CD4-positive, alpha-beta memory T cell (primary cell): Measurements from ENCODE around the gene FOXJ3. TPM values are rescaled to one million over a fixed set of nuclear protein-coding genes. Genes with fewer than 3 reads are reported as not detected.

Experiments
- CTCF ChIA-PET: fragments of 350-600 bp; sonication (Branson Sonifier 250); formaldehyde crosslinking; loops from one replicate; lab custom pipeline; 2021; ENCODE audit warnings: inconsistent platforms; ENCODE audit not compliant: partially characterized antibody; lab: Charles Lee
- POLR2A ChIA-PET: fragments of 350-600 bp; sonication (Branson Sonifier 250); formaldehyde crosslinking; loops from one replicate; lab custom pipeline; 2021; ENCODE audit not compliant: partially characterized antibody; lab: Charles Lee
- DNase-seq, 5 donors: peaks; one replicate each; pipeline versions ENCODE4 v3.0.0 to v3.0.0-alpha.2; 2020 to 2022; ENCODE audit warnings: mixed read lengths in 1 of 5
- H3K27ac ChIP-seq: one replicate; pipeline ENCODE4 v1.7.0; 2013; ENCODE audit warnings: low read depth, low read length
- H3K27me3 ChIP-seq: 2 replicates; pipeline ENCODE4 v1.7.0; 2013; ENCODE audit warnings: mild to moderate bottlenecking, low read length, moderate library complexity; ENCODE audit not compliant: insufficient read depth
- H3K36me3 ChIP-seq: 2 replicates; pipeline ENCODE4 v1.7.0; 2013; ENCODE audit warnings: mild to moderate bottlenecking, low read length, moderate library complexity; ENCODE audit not compliant: insufficient read depth
- H3K4me1 ChIP-seq: 2 replicates; pipeline ENCODE4 v1.7.0; 2013; ENCODE audit warnings: mild to moderate bottlenecking, low read length, moderate library complexity; ENCODE audit not compliant: insufficient read depth
- H3K4me3 ChIP-seq, 2 donors: one replicate each; pipeline ENCODE4 v1.7.0; 2013; ENCODE audit warnings: low read length in 2 of 2, mild to moderate bottlenecking in 1 of 2
- H3K9me3 ChIP-seq, 2 donors: one replicate each; pipeline ENCODE4 v1.7.0; 2013; ENCODE audit warnings: low read length in 2 of 2, control low read depth in 1 of 2; ENCODE audit not compliant: control insufficient read depth in 1 of 2
- H3K27ac Mint-ChIP-seq, 7 donors: one replicate each; pipeline ENCODE4 v1.8.0; 2020 to 2021; ENCODE audit warnings: mixed read lengths in 7 of 7, mild to moderate bottlenecking in 6 of 7, inconsistent platforms in 3 of 7, moderate library complexity in 3 of 7
- H3K27me3 Mint-ChIP-seq, 2 donors: one replicate each; pipeline ENCODE4 v1.8.0; 2020 to 2021; ENCODE audit warnings: mixed read lengths in 2 of 2
- H3K36me3 Mint-ChIP-seq, 2 donors: one replicate each; pipeline ENCODE4 v1.8.0; 2020 to 2021; ENCODE audit warnings: mixed read lengths in 2 of 2, inconsistent platforms in 1 of 2, mild to moderate bottlenecking in 1 of 2
- H3K4me1 Mint-ChIP-seq, 4 donors: one replicate each; pipeline ENCODE4 v1.8.0; 2020 to 2021; ENCODE audit warnings: mixed read lengths in 4 of 4, mild to moderate bottlenecking in 1 of 4
- H3K4me3 Mint-ChIP-seq, 8 donors: one replicate each; pipeline ENCODE4 v1.8.0; 2020 to 2021; ENCODE audit warnings: mixed read lengths in 8 of 8, mild to moderate bottlenecking in 7 of 8, moderate library complexity in 6 of 8, inconsistent platforms in 3 of 8
- H3K9me3 Mint-ChIP-seq, 8 donors: one replicate each; pipeline ENCODE4 v1.8.0; 2020 to 2021; ENCODE audit warnings: mixed read lengths in 8 of 8, mild to moderate bottlenecking in 5 of 8, inconsistent platforms in 3 of 8, moderate library complexity in 1 of 8
- intact Hi-C: fragments of 100-400 bp; cut with micrococcal nuclease; formaldehyde crosslinking; loops from one replicate; pipeline ENCODE4 v1.15.1; 2023
- polyA plus RNA-seq, 2 donors: library from polyadenylated mRNA; unstranded; fragments of 300-500 nt; fragmentation: Illumina TruSeq; gene quantifications; one replicate each; pipeline ENCODE4 v1.2.3, GENCODE V29; 2021
- total RNA-seq, 2 experiments: library from RNA; stranded (reverse); gene quantifications; one replicate each; pipeline ENCODE4 v1.2.3, GENCODE V29; 2021

Gene FOXJ3
- total and polyA plus RNA-seq, 4 experiments from 2014 or later, result 23.7 to 102 (median 72.0) TPM

DNA sequence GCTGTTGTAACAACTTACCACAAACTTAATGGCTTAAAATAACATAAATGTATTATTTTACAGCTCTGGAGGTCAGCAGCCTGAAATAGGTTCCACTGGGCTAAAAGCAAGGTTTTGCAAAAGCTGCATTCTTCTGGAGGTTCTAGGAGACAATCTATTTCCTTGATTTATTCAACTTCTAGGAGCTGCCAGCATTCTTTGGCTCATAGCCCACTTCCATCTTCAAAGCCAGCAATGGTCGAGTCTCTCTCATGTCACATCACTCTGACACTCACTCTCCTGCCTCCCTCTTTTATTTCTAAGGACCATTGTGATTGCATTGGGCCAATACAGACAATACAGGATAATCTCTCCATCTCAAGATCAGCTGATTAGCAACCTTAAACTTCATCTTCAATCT is 15.1 kb upstream of the FOXJ3 start:
- peak overlapping the region in 1 of 7 donors; percentile 9 for H3K27ac Mint-ChIP-seq
- intact Hi-C loops, result no loop called here

DNA sequence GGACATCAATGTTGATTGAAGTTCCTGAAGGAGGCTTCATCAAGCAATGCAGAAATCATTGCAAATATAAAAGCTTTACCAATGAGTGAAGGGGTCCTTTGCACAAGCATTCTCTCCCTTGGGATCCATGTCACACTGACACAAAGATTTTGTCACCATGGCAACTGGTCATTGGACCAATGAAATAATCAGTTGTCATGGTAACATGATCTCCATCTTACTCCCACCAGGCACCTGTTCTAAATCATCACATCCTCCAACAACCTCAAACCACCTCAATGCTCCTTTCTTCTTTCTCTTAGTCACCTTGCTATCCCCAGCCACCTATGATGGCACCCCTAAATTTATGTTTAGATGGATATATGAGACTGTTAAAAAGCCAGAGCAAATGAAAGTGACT is 13.5 kb upstream of the FOXJ3 start:
- ChIA-PET POLR2A (no interaction called here), CTCF (no interaction called here)
- H3K9me3 ChIP-seq, result no peaks in the 10 kb centered on the region
- H3K27me3 ChIP-seq, result no peaks in the 10 kb centered on the region
- Mint-ChIP-seq H3K9me3 (no peaks in the 10 kb centered on the region), H3K4me3 (no peak overlapping the region), H3K36me3 (no peaks in the 10 kb centered on the region), H3K4me1 (no peaks in the 10 kb centered on the region), H3K27ac (no peak overlapping the region), H3K27me3 (peaks cover 19% of the 10 kb centered on the region in 2 donors)
- H3K4me1 ChIP-seq, result no peaks in the 10 kb centered on the region
- no peaks in the 10 kb centered on the region for H3K36me3 ChIP-seq
- no peak overlapping the region for H3K4me3 ChIP-seq
- DNase-seq, result no peak
- intact Hi-C loops, result no loop called here
- no peak overlapping the region for H3K27ac ChIP-seq

More for the DNA sequence above, 15.1 kb upstream of the FOXJ3 start:
- Histone ChIP-seq H3K36me3 (no peaks in the 10 kb centered on the region), H3K9me3 (no peaks in the 10 kb centered on the region), H3K27me3 (no peaks in the 10 kb centered on the region), H3K4me3 (no peak overlapping the region), H3K27ac (no peak overlapping the region), H3K4me1 (no peaks in the 10 kb centered on the region)
- Mint-ChIP-seq H3K9me3 (no peaks in the 10 kb centered on the region), H3K36me3 (no peaks in the 10 kb centered on the region), H3K4me3 (no peak overlapping the region), H3K27me3 (peaks cover 18 to 19% of the 10 kb centered on the region in 2 donors), H3K4me1 (no peaks in the 10 kb centered on the region)
- CTCF ChIA-PET, result interaction anchor here (1.8 kb wide), 1 partner anchor 10 kb away, joined by 5 read pairs; no protein-coding TSS in a partner anchor
- DNase-seq, result no peak
- POLR2A ChIA-PET, result no interaction called here

DNA sequence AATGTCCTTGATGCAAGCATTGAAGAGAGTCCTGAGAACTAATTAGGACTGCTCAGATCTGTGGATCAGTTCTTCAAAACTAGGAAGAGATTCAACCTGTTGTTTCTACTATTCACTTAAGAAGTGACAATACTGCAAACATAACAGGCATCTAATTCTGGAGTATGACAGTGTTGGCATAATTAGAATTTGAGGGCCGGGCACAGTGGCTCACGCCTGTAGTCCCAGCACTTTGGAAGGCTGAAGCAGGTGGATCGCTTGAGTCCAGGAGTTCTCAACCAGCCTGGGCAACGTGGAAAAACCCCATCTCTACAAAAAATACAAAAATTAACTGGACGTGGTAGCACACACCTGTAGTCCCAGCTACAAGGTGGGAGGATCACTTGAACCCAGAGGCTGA is 8.0 kb upstream of the FOXJ3 start:
- POLR2A ChIA-PET, result interaction anchor here (0.6 kb wide), 1 partner anchor 196 kb away, joined by 3 read pairs; no protein-coding TSS in a partner anchor
- Mint-ChIP-seq H3K9me3 (no peaks in the 10 kb centered on the region), H3K27me3 (peaks cover 3% of the 10 kb centered on the region in 2 donors), H3K4me1 (no peaks in the 10 kb centered on the region), H3K27ac (no peak overlapping the region), H3K4me3 (no peak overlapping the region), H3K36me3 (no peaks in the 10 kb centered on the region)
- intact Hi-C loops, result loop anchor here (5.0 kb wide), 1 partner anchor 404 kb away; no protein-coding TSS in a partner anchor
- no peak overlapping the region for H3K27ac ChIP-seq
- no peaks in the 10 kb centered on the region for H3K4me1 ChIP-seq
- H3K9me3 ChIP-seq, result no peaks in the 10 kb centered on the region
- CTCF ChIA-PET, result no interaction called here
- H3K4me3 ChIP-seq, result no peak overlapping the region
- no peaks in the 10 kb centered on the region for H3K36me3 ChIP-seq
- no peak for DNase-seq
- no peaks in the 10 kb centered on the region for H3K27me3 ChIP-seq

DNA sequence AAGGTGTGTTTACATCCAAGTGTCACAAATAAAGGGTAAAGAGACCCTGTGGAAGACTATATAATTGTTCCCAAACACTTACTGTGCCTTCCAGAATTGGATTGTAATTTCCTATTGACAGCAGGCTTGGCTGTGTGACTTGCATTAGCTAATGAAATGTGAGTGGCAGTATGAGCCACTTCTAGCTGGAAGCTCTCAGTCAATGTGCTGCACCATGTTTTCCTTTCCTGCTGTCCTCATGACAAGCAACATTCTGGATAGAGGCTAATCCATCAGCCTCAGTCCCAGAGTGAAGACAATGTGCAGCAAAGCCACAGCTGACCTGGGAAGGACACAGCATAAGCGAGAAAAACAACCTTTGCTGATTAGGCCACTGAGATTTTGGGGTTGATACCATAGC is 5.9 kb upstream of the FOXJ3 start:
- H3K4me3 ChIP-seq, result no peak overlapping the region
- intact Hi-C loops, result loop anchor here (5.0 kb wide), 1 partner anchor 406 kb away; no protein-coding TSS in a partner anchor
- Mint-ChIP-seq H3K9me3 (no peaks in the 10 kb centered on the region), H3K27ac (no peak overlapping the region), H3K4me1 (peaks cover 5 to 11% (median 6%) of the 10 kb centered on the region in 4 donors), H3K36me3 (peaks cover 0 to under 1% of the 10 kb centered on the region in 2 donors), H3K4me3 (no peak overlapping the region), H3K27me3 (peaks cover 0 to 2% of the 10 kb centered on the region in 2 donors)
- no peaks in the 10 kb centered on the region for H3K36me3 ChIP-seq
- no peaks in the 10 kb centered on the region for H3K27me3 ChIP-seq
- no peak overlapping the region for H3K27ac ChIP-seq
- peaks cover 6% of the 10 kb centered on the region for H3K4me1 ChIP-seq
- no peak for DNase-seq
- ChIA-PET CTCF (interaction anchor here (1.7 kb wide), 1 partner anchor 167 kb away, joined by 4 read pairs; no protein-coding TSS in a partner anchor), POLR2A (no interaction called here)
- H3K9me3 ChIP-seq, result no peaks in the 10 kb centered on the region

DNA sequence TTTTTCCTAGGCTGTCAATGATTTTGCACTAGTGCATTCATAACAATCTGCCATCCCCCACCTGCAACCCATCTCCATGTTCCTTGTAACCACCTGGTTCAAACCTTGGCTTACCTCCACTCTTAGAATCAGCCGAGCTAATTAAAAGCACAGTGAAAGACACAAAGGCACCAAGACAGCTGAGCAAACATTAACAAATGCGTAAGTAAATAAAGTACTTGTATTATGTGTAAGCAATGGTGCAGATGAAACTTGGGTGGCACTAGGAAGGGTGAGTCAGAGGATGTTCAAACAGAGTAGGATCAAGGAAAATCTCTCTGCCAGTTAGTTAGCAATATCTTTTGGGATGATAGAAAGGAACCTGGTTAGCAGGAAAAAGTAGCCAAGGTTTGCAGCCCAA is 5.1 kb upstream of the FOXJ3 start:
- H3K27ac Mint-ChIP-seq, result peak overlapping the region in 1 of 7 donors; percentile 9
- CTCF ChIA-PET, result interaction anchor here (1.0 to 1.7 kb wide), 2 partner anchors 166 to 407 kb away, joined by 3 to 4 read pairs; no protein-coding TSS in a partner anchor

DNA sequence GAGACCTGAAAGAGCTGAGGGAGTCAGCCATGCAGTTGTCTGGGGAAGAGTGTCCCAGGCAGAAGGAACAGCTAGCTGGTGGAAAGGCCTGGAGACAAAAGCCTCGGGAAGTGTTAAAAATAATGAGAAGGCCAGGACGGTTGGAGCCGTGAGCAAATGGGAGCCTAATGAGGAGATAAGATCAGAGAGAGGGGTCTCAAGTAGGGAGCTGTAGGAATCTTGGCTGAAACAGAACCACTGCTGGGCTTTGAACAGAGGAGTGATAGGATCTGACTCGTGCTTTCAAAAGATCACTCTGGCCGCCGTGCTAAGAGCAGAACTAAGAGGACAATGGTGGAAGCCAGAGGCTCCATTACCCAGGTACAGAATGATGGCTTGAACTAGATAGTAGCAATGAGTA is 1.9 kb upstream of the FOXJ3 start:
- POLR2A ChIA-PET, result interaction anchor here (1.2 kb wide), 1 partner anchor 12 kb away, joined by 3 read pairs; no protein-coding TSS in a partner anchor
- intact Hi-C loops, result loop anchor here (10.0 kb wide), 4 partner anchors 302 to 838 kb away; partner anchors contain the start of genes CFAP57, EBNA1BP2, HIVEP3 and PPIH
- Histone ChIP-seq H3K27ac (no peak overlapping the region), H3K27me3 (no peaks in the 10 kb centered on the region), H3K4me3 (no peak overlapping the region), H3K36me3 (no peaks in the 10 kb centered on the region), H3K9me3 (no peaks in the 10 kb centered on the region), H3K4me1 (peaks cover 31% of the 10 kb centered on the region)
- no peak for DNase-seq
- H3K4me1 Mint-ChIP-seq, result peaks cover 27 to 37% (median 32%) of the 10 kb centered on the region in 4 donors
- peak overlapping the region in 2 of 7 donors; percentile 62 to 94 for H3K27ac Mint-ChIP-seq
- H3K36me3 Mint-ChIP-seq, result peaks cover 0 to 13% of the 10 kb centered on the region in 2 donors
- no peaks in the 10 kb centered on the region for H3K27me3 Mint-ChIP-seq
- peak overlapping the region in 2 of 8 donors; percentile 9 to 38 for H3K4me3 Mint-ChIP-seq
- peaks cover 0 to 5% (median 0%) of the 10 kb centered on the region in 8 donors for H3K9me3 Mint-ChIP-seq
- CTCF ChIA-PET, result interaction anchor here (1.8 to 1.9 kb wide), 2 partner anchors 9 to 20 kb away, joined by 4 read pairs; no protein-coding TSS in a partner anchor

More for the DNA sequence above, 5.1 kb upstream of the FOXJ3 start:
- no peaks in the 10 kb centered on the region for H3K9me3 ChIP-seq
- H3K36me3 ChIP-seq, result no peaks in the 10 kb centered on the region
- H3K27me3 Mint-ChIP-seq, result peaks cover 0 to 2% of the 10 kb centered on the region in 2 donors
- H3K9me3 Mint-ChIP-seq, result no peaks in the 10 kb centered on the region
- H3K4me1 ChIP-seq, result peaks cover 10% of the 10 kb centered on the region
- no peak for DNase-seq
- intact Hi-C loops, result loop anchor here (5.0 kb wide), 1 partner anchor 407 kb away; no protein-coding TSS in a partner anchor
- H3K4me1 Mint-ChIP-seq, result peaks cover 8 to 14% (median 9%) of the 10 kb centered on the region in 4 donors
- no peak overlapping the region for H3K27ac ChIP-seq
- H3K36me3 Mint-ChIP-seq, result peaks cover 0 to 4% of the 10 kb centered on the region in 2 donors
- H3K4me3 Mint-ChIP-seq, result no peak overlapping the region
- H3K27me3 ChIP-seq, result no peaks in the 10 kb centered on the region
- POLR2A ChIA-PET, result interaction anchor here (1.0 to 1.6 kb wide), 3 partner anchors 15 to 24 kb away, joined by 3 to 6 read pairs (median 3); no protein-coding TSS in a partner anchor
- no peak overlapping the region for H3K4me3 ChIP-seq

DNA sequence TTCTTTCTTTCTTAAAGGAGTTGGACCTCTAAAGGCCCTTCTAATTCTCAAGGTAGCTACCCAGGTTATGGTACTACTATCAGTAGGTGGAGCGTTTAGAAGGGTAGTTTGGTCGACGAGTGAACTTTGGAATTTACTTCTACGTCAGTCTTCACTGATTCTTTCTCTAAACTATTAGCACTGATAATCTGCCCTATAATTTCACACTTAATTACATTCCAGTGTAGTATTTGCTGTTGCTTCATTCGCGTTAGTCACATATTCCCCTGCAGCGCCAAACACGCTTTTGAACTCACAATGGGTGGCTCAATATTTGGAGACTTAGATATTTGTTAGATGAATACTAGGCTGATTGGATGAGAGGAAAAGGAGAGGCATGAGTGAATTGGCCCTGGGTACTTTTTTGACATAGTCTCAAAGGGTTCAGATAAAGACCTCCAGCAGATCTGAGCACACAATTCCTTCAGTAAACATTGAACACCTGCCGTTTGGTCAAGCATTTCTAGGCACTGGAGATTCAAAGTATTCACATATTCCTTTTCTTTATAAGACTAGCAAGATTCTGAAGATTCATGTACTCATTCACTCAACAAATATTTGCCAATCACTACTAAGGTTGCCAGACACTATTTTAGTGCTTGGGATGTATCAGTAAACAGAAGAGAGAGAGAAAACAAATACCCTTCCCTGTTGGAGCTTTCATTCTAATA is 929 bp upstream of the FOXJ3 start:
- Mint-ChIP-seq H3K27me3 (no peaks in the 10 kb centered on the region), H3K4me3 (peak overlapping the region; percentile 84 to 95 (median 92)), H3K9me3 (peaks cover 0 to 5% (median 0%) of the 10 kb centered on the region in 8 donors), H3K27ac (peak overlapping the region; percentile 81 to 96 (median 94)), H3K36me3 (peaks cover 0 to 13% of the 10 kb centered on the region in 2 donors), H3K4me1 (peaks cover 29 to 46% (median 38%) of the 10 kb centered on the region in 4 donors)
- H3K27me3 ChIP-seq, result no peaks in the 10 kb centered on the region
- no peak for DNase-seq
- H3K27ac ChIP-seq, result peak overlapping the region; percentile 83
- intact Hi-C loops, result loop anchor here (1.0 to 10.0 kb wide), 9 partner anchors 16 to 839 kb away; partner anchors contain the start of genes CFAP57, EBNA1BP2, ERMAP and HIVEP3
- no peaks in the 10 kb centered on the region for H3K36me3 ChIP-seq
- ChIA-PET POLR2A (interaction anchor here (0.9 to 1.0 kb wide), 2 partner anchors 16 to 121 kb away, joined by 3 read pairs; partner anchors contain the start of gene PPCS), CTCF (interaction anchor here (0.8 to 1.9 kb wide), 2 partner anchors 19 to 20 kb away, joined by 4 read pairs; no protein-coding TSS in a partner anchor)
- H3K4me1 ChIP-seq, result peaks cover 34% of the 10 kb centered on the region
- peak overlapping the region; percentile 62 to 92 for H3K4me3 ChIP-seq
- H3K9me3 ChIP-seq, result no peaks in the 10 kb centered on the region
